Activated naive CD8-positive, alpha-beta T cell treated with anti-CD3 and anti-CD28 coated beads, Interleukin-2, amount 50 U/mL, for 24 hours (primary cell): ENCODE measurements around the gene KIF23.

Experiments used
- ATAC-seq: fragments of 150-1000 bp; cut with Tn5 transposase; one replicate; pipeline ENCODE4 v1.10.0; 2021
- DNase-seq: peaks from one replicate; pipeline ENCODE4 v3.0.0; 2021
- H3K27ac Mint-ChIP-seq: one replicate; pipeline ENCODE4 v1.8.0; 2021; ENCODE audit warnings: mild to moderate bottlenecking, mixed read lengths
- H3K27me3 Mint-ChIP-seq: one replicate; pipeline ENCODE4 v1.8.0; 2021; ENCODE audit warnings: mixed read lengths
- H3K36me3 Mint-ChIP-seq: one replicate; pipeline ENCODE4 v1.8.0; 2021; ENCODE audit warnings: low read depth, mixed read lengths
- H3K4me1 Mint-ChIP-seq: one replicate; pipeline ENCODE4 v1.8.0; 2021; ENCODE audit warnings: mixed read lengths
- H3K4me3 Mint-ChIP-seq: one replicate; pipeline ENCODE4 v1.8.0; 2021; ENCODE audit warnings: mild to moderate bottlenecking, moderate library complexity, mixed read lengths
- H3K9me3 Mint-ChIP-seq: one replicate; pipeline ENCODE4 v1.8.0; 2021; ENCODE audit warnings: mixed read lengths

KIF23 gene

GRCh38 chr15:69388260-69388705, 25.9 kb upstream of the KIF23 start:
- Mint-ChIP-seq H3K4me1 (no peaks in the 10 kb centered on the region), H3K27ac (no peak overlapping the region), H3K27me3 (no peaks in the 10 kb centered on the region), H3K4me3 (no peak overlapping the region), H3K9me3 (no peaks in the 10 kb centered on the region), H3K36me3 (no peaks in the 10 kb centered on the region)
- no peak for ATAC-seq
- DNase-seq: no peak

- no peak for ATAC-seq
- DNase-seq: no peak
- no peak overlapping the region for H3K27ac Mint-ChIP-seq
- no peaks in the 10 kb centered on the region for H3K36me3 Mint-ChIP-seq
- no peaks in the 10 kb centered on the region for H3K27me3 Mint-ChIP-seq
- no peak overlapping the region for H3K4me3 Mint-ChIP-seq
- H3K4me1 Mint-ChIP-seq: peaks cover 3% of the 10 kb centered on the region
- no peaks in the 10 kb centered on the region for H3K9me3 Mint-ChIP-seq
Observed at GRCh38 chr15:69389426-69389825, 24.7 kb upstream of the KIF23 start.

DNA sequence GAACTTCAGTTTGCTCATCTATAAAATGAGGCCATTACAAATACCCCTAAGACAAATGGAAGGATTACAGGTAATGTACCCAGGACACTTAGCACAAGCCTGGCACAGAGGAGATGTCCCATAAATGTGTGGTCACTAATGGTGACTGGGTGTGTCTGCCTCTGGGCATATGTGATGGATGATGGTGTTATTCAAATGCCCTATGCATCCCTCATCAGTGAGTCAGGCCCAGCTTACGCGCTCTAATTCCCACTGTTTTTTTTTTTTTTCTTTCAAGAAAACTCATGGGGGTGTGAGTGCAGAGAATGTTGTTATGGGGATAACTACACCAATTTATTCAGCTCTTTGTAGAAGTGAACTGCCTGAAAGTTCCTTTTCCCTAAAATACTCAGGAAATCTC, 23.6 kb upstream of the KIF23 start:
- Mint-ChIP-seq H3K9me3 (no peaks in the 10 kb centered on the region), H3K4me1 (peaks cover 6% of the 10 kb centered on the region), H3K36me3 (no peaks in the 10 kb centered on the region), H3K4me3 (no peak overlapping the region), H3K27ac (no peak overlapping the region), H3K27me3 (no peaks in the 10 kb centered on the region)
- no peak for DNase-seq
- no peak for ATAC-seq

GRCh38 chr15:69391046-69391757, 22.9 kb upstream of the KIF23 start:
- Mint-ChIP-seq H3K27ac (no peak overlapping the region), H3K27me3 (no peaks in the 10 kb centered on the region), H3K9me3 (no peaks in the 10 kb centered on the region), H3K36me3 (no peaks in the 10 kb centered on the region), H3K4me3 (no peak overlapping the region), H3K4me1 (peaks cover 6% of the 10 kb centered on the region)
- DNase-seq (no peak), ATAC-seq (no peak)

- H3K27ac Mint-ChIP-seq: no peak overlapping the region
- ATAC-seq: no peak
- no peaks in the 10 kb centered on the region for H3K36me3 Mint-ChIP-seq
Observed at GRCh38 chr15:69392352-69392751, 21.8 kb upstream of the KIF23 start.

GRCh38 chr15:69393831-69394491, 20.2 kb upstream of the KIF23 start:
- no peak for DNase-seq

More at GRCh38 chr15:69392352-69392751, 21.8 kb upstream of the KIF23 start:
- Mint-ChIP-seq H3K27me3 (no peaks in the 10 kb centered on the region), H3K9me3 (no peaks in the 10 kb centered on the region), H3K4me1 (peaks cover 6% of the 10 kb centered on the region), H3K4me3 (no peak overlapping the region)
- DNase-seq: no peak

DNA sequence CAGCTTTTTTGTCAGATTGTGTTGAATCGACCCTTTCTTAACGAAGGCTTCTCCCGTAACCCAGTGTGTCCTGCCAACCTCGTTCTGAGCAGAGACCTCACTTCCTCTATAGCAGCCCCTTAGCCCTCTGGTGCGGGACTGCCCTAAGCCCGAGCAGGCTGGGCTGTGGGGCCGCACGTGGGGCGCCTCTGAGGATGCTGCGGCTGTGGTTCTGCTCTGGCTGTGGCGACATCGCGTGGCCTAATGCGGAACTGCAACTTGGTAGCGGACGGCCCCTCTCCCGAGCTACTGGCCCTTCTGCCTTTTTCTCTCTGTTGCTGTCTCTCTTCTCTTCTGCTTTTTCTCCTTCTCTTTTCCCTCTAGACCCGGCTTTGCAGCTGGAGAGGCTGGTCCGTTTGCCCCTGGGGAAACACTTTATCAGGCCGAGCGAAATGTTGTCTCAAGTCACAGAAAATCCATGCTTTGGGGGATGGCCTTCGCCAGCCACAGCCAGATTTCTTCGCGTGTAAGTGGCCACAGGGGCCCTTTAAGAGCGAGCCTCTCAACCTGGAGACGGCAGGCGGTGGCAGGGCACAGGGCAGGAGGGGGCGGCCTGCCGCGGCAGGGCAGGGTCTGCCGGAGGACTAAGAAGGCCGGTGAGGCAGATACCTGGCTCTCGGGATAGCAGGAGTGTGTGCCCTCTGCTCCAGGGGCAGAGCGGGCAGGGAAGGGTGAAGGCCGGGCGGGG, 19.4 kb upstream of the KIF23 start:
- peaks cover 14% of the 10 kb centered on the region for H3K4me1 Mint-ChIP-seq
- no peaks in the 10 kb centered on the region for H3K9me3 Mint-ChIP-seq
- no peaks in the 10 kb centered on the region for H3K27me3 Mint-ChIP-seq
- H3K27ac Mint-ChIP-seq: peak overlapping the region; percentile 27
- no peaks in the 10 kb centered on the region for H3K36me3 Mint-ChIP-seq
- peak; percentile 93 for DNase-seq
- peak; percentile 93 for ATAC-seq
- no peak overlapping the region for H3K4me3 Mint-ChIP-seq

More at GRCh38 chr15:69393831-69394491, 20.2 kb upstream of the KIF23 start:
- ATAC-seq: no peak
- Mint-ChIP-seq H3K4me3 (no peak overlapping the region), H3K9me3 (no peaks in the 10 kb centered on the region), H3K27me3 (no peaks in the 10 kb centered on the region), H3K4me1 (peaks cover 14% of the 10 kb centered on the region), H3K36me3 (no peaks in the 10 kb centered on the region), H3K27ac (peak overlapping the region; percentile 27)

DNA sequence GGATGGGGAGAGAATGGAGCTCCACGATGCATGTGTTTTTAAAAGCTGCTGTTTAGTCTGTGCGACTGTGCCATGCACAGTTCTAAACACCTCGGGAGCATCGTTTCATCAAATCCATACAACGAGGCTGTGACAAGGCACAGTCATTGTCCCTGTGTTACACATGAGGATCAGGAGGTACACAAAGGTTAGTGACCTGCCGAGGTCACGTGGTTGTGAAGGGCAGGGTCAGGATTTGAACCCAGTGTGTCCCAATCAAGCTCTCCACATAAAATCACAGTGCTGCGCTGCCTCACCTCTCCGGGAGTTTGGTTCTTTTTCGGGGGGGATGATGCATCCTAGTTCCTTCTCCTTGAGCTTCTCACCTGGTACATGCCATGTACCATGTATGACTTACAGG, 18.7 kb upstream of the KIF23 start:
- DNase-seq: no peak
- Mint-ChIP-seq H3K4me3 (no peak overlapping the region), H3K27me3 (no peaks in the 10 kb centered on the region), H3K4me1 (peaks cover 19% of the 10 kb centered on the region), H3K9me3 (no peaks in the 10 kb centered on the region), H3K27ac (no peak overlapping the region), H3K36me3 (no peaks in the 10 kb centered on the region)
- no peak for ATAC-seq

DNA sequence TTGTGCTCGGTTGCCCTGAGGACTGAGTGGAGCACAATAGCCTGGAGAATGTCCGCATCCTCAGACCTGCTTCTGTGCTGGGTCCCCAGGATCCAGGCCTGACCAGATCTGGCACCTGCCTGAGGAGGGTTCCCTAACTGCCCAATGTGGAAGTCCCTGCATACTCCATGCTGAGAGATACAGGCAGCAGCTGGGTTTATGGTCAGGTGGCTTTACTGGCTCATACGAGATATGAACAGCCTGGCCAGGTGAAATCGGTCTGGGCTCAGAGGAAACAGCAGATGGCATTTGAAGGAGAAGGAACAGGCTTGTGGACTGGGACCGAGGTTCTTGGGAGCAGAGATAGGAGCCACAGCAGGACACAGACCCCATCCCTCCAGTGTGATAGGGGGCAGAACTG, 18.2 kb upstream of the KIF23 start:
- peaks cover 24% of the 10 kb centered on the region for H3K4me1 Mint-ChIP-seq

GRCh38 chr15:69398491-69398891, 15.7 kb upstream of the KIF23 start:
- DNase-seq (no peak), ATAC-seq (no peak)
- H3K27ac Mint-ChIP-seq: no peak overlapping the region
- no peaks in the 10 kb centered on the region for H3K27me3 Mint-ChIP-seq
- H3K4me3 Mint-ChIP-seq: no peak overlapping the region
- peaks cover 28% of the 10 kb centered on the region for H3K4me1 Mint-ChIP-seq
- H3K36me3 Mint-ChIP-seq: no peaks in the 10 kb centered on the region
- H3K9me3 Mint-ChIP-seq: no peaks in the 10 kb centered on the region

More for the DNA sequence above, 18.2 kb upstream of the KIF23 start:
- Mint-ChIP-seq H3K4me3 (no peak overlapping the region), H3K27ac (no peak overlapping the region), H3K36me3 (no peaks in the 10 kb centered on the region), H3K9me3 (no peaks in the 10 kb centered on the region), H3K27me3 (no peaks in the 10 kb centered on the region)
- DNase-seq (no peak), ATAC-seq (no peak)

DNA sequence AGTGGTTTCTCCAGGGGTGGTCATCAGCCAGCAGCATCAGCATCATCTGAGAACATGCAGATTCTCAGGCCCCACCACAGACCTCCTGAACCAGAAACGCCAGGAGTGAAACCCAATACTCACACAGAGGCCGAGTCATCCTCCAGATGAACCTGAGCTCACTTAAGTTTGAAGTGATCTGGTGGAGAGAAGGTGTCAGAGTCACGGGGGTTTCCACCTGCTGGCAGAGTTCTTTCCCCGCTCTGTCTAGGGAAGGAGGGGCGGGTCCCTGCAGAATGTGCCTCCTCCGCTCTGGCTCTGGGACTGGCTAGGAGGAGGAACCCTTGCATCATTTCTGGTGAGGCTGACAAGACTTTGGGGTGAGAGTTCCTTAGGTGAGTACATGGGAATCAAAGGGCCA, 13.3 kb upstream of the KIF23 start:
- Mint-ChIP-seq H3K9me3 (no peaks in the 10 kb centered on the region), H3K36me3 (no peaks in the 10 kb centered on the region), H3K4me1 (peaks cover 21% of the 10 kb centered on the region), H3K4me3 (no peak overlapping the region), H3K27me3 (no peaks in the 10 kb centered on the region), H3K27ac (peak overlapping the region; percentile 16)
- ATAC-seq: peak; percentile 97
- peak; percentile 32 for DNase-seq

DNA sequence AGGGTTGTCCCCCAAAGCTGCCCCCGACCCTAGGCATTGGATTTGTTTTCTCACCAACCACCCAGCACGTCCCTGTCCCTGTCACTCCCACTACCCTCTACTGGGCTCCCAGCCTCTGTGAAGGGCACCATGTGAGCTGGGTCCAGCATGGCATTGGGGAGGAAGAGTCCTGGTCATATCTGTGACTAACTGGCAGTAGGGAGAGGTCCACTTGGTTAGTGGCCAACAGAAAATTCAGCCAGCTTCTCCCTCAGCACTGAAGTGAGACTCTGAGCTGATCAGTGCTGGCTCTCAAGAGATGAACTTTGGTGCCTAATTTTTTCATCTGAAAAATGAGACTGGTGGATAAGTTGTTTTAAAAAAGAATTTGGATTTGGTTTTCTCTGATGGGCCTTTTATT, 11.3 kb upstream of the KIF23 start:
- Mint-ChIP-seq H3K27me3 (peaks cover 4% of the 10 kb centered on the region), H3K4me1 (peaks cover 21% of the 10 kb centered on the region), H3K27ac (no peak overlapping the region), H3K4me3 (no peak overlapping the region), H3K36me3 (no peaks in the 10 kb centered on the region), H3K9me3 (no peaks in the 10 kb centered on the region)
- DNase-seq (no peak), ATAC-seq (no peak)

DNA sequence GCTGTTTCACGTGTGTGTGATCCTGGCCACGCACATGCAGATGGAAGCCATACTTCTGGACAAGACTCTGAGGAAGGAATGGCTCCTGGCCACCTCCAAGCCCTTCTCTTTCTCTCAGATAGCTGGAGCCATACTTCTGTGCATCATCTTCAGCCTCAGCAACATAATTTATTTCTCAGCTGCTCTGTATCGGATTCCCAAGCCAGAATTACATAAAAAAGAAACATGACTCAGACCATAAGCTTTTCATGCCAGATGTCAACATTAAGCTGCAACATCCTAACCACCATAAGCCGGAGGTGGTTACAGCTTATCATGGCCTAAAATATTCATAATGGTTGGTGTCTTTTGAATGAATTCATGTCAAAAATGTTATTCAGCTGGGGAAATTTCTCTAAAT, 10.6 kb upstream of the KIF23 start:
- Mint-ChIP-seq H3K36me3 (no peaks in the 10 kb centered on the region), H3K27me3 (peaks cover 8% of the 10 kb centered on the region), H3K4me1 (peaks cover 18% of the 10 kb centered on the region), H3K27ac (no peak overlapping the region), H3K9me3 (no peaks in the 10 kb centered on the region), H3K4me3 (no peak overlapping the region)
- ATAC-seq (no peak), DNase-seq (no peak)

DNA sequence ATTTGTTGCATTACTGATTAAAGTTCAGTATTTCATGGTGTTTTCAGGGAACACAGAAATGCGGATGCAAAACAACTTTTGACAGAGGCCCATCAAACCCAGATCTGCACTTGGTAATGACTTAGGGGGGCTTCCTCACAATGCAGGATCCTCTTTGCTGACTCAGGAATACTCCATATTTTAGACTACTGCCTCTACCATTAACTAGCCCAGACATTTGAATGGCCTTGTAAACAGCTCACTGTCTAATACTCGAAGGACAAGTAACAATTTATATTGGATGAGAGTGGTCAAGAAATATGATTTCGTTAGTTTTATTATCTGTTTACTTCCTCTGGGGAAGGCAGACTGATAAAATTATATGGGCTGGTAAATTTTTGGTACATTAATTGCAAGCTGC, 9.0 kb upstream of the KIF23 start:
- no peak overlapping the region for H3K27ac Mint-ChIP-seq
- ATAC-seq (no peak), DNase-seq (no peak)
- H3K36me3 Mint-ChIP-seq: no peaks in the 10 kb centered on the region
- H3K9me3 Mint-ChIP-seq: no peaks in the 10 kb centered on the region
- no peak overlapping the region for H3K4me3 Mint-ChIP-seq
- H3K27me3 Mint-ChIP-seq: peaks cover 8% of the 10 kb centered on the region
- H3K4me1 Mint-ChIP-seq: peaks cover 16% of the 10 kb centered on the region
